ENCODE data around the gene CNN2.

GRCh38 chr19:988510-988909, 37.9 kb upstream of the CNN2 start:
- TF ChIP-seq POLR2A (IDR thresholded peaks at IDR 0.05) = no peak
- no peak for TF ChIP-seq CTCF (IDR thresholded peaks at IDR 0.05)

Data from esophagus squamous epithelium (tissue), 4 donors.